SIG-M5 (cell line): ENCODE data around the gene SV2B.
A peak's percentile ranks its signal among the peaks of the same experiment; 100 is the strongest.

ENCODE experiments used
- DNase-seq: peaks from one replicate; lab custom pipeline; 2025; lab: John Stamatoyannopoulos, UW

SV2B gene

GRCh38 chr15:91235376-91235775 is 135.3 kb downstream of the SV2B start:
- DNase-seq = no peak

GRCh38 chr15:91237445-91237844 is 137.4 kb downstream of the SV2B start:
- DNase-seq = no peak

GRCh38 chr15:91238644-91239425 is 138.8 kb downstream of the SV2B start:
- no peak for DNase-seq

- no peak for DNase-seq
Measured at GRCh38 chr15:91243826-91244225, 143.8 kb downstream of the SV2B start.

GRCh38 chr15:91244919-91245318 is 144.9 kb downstream of the SV2B start:
- DNase-seq = no peak

- DNase-seq = no peak
Measured at GRCh38 chr15:91246998-91247397, 146.9 kb downstream of the SV2B start.

GRCh38 chr15:91249591-91249990 is 149.5 kb downstream of the SV2B start:
- no peak for DNase-seq

- DNase-seq = no peak
Measured at GRCh38 chr15:91252322-91252721, 152.3 kb downstream of the SV2B start.

- no peak for DNase-seq
Measured at GRCh38 chr15:91252756-91253155, 152.7 kb downstream of the SV2B start.

- no peak for DNase-seq
Measured at GRCh38 chr15:91253605-91254004, 153.5 kb downstream of the SV2B start.

- DNase-seq = no peak
Measured at GRCh38 chr15:91254766-91255165, 154.7 kb downstream of the SV2B start.

- DNase-seq = no peak
Measured at GRCh38 chr15:91255670-91256192, 155.7 kb downstream of the SV2B start.

GRCh38 chr15:91257746-91258414 is 157.8 kb downstream of the SV2B start:
- DNase-seq = no peak

- DNase-seq = no peak
Measured at GRCh38 chr15:91258415-91258759, 158.3 kb downstream of the SV2B start.

GRCh38 chr15:91259077-91259476 is 159.0 kb downstream of the SV2B start:
- DNase-seq = no peak

- no peak for DNase-seq
Measured at GRCh38 chr15:91261345-91261744, 161.3 kb downstream of the SV2B start.

GRCh38 chr15:91263632-91264531 is 163.8 kb downstream of the SV2B start:
- DNase-seq = no peak

- peak; percentile 70 for DNase-seq
Measured at GRCh38 chr15:91264651-91265351, 164.7 kb downstream of the SV2B start.

GRCh38 chr15:91265416-91265940 is 165.4 kb downstream of the SV2B start:
- DNase-seq = no peak

- no peak for DNase-seq
Measured at GRCh38 chr15:91268510-91268909, 168.5 kb downstream of the SV2B start.

- DNase-seq = no peak
Measured at GRCh38 chr15:91270747-91271146, 170.7 kb downstream of the SV2B start.
